T-cell (primary cell): ENCODE data around the gene TLE3. TPM values are rescaled to one million over a fixed set of nuclear protein-coding genes. Genes with fewer than 3 reads are reported as not detected.

ENCODE experiments used
- ATAC-seq, 4 experiments: fragments of 200-7000 bp in 3 of 4; fragments of 150-1000 bp in 1 of 4; cut with Tn5 transposase; replicated peaks in 1 of 4; 1 replicate in 3 of 4; 2 replicates in 1 of 4; pipeline ENCODE4 v1.10.0; 2021; ENCODE audit warnings: moderate library complexity in 3 of 4, mild to moderate bottlenecking in 2 of 4, moderate number of reproducible peaks in 1 of 4
- CTCF ChIA-PET, 2 donors: fragments of 300-600 bp; sonication (Branson Sonifier 250); formaldehyde crosslinking; loops; one replicate each; lab custom pipeline; 2022; ENCODE audit warnings: antibody characterized with exemption in 2 of 2; lab: Charles Lee
- POLR2A ChIA-PET, 2 donors: fragments of 300-600 bp; sonication (Branson Sonifier 250); formaldehyde crosslinking; loops; one replicate each; lab custom pipeline; 2022; ENCODE audit warnings: antibody characterized with exemption in 2 of 2; lab: Charles Lee
- DNase-seq, 35 experiments: peaks; one replicate each; pipeline versions ENCODE4 v3.0.0 to v3.0.0-alpha.2; 2013 to 2023
- H3K27ac ChIP-seq: one replicate; pipeline ENCODE4 v1.5.1; 2013; ENCODE audit warnings: low read length
- H3K27me3 ChIP-seq, 2 experiments: replicated peaks in 1 of 2; 1 replicate in 1 of 2; 2 replicates in 1 of 2; pipeline versions ENCODE4 v1.6.1 to v1.7.0; 2013; ENCODE audit warnings: low read length in 1 of 2, mixed read lengths in 1 of 2; ENCODE audit not compliant: control insufficient read depth in 2 of 2, insufficient read depth in 2 of 2; ENCODE audit errors: extremely low read depth in 1 of 2
- H3K36me3 ChIP-seq, 2 donors: 1 replicate in 1 of 2; 2 replicates in 1 of 2; pipeline versions ENCODE4 v1.6.1 to v1.7.0; 2013; ENCODE audit warnings: low read length in 1 of 2; ENCODE audit not compliant: control insufficient read depth in 2 of 2, insufficient read depth in 1 of 2; ENCODE audit errors: extremely low read depth in 1 of 2
- H3K4me1 ChIP-seq, 2 experiments: 1 replicate in 1 of 2; 2 replicates in 1 of 2; pipeline versions ENCODE4 v1.6.1 to v1.7.0; 2013; ENCODE audit warnings: low read length in 2 of 2, mixed read lengths in 1 of 2; ENCODE audit not compliant: insufficient read depth in 2 of 2, control insufficient read depth in 1 of 2; ENCODE audit errors: extremely low read depth in 1 of 2
- H3K4me3 ChIP-seq, 2 donors: 1 replicate in 1 of 2; 2 replicates in 1 of 2; pipeline versions ENCODE4 v1.5.1 to v1.7.0; 2013; ENCODE audit warnings: mild to moderate bottlenecking in 2 of 2, low read length in 1 of 2, moderate library complexity in 1 of 2; ENCODE audit not compliant: control insufficient read depth in 1 of 2; ENCODE audit errors: extremely low read depth in 1 of 2
- H3K9me3 ChIP-seq: 2 replicates; pipeline ENCODE4 v1.7.0; 2013
- H3K27ac Mint-ChIP-seq, 2 donors: one replicate each; pipeline ENCODE4 v1.8.0; 2020 to 2021; ENCODE audit warnings: mild to moderate bottlenecking in 2 of 2, mixed read lengths in 2 of 2
- H3K27me3 Mint-ChIP-seq, 2 donors: one replicate each; pipeline ENCODE4 v1.8.0; 2021 to 2022; ENCODE audit warnings: mixed read lengths in 2 of 2
- H3K36me3 Mint-ChIP-seq: one replicate; pipeline ENCODE4 v1.8.0; 2021; ENCODE audit warnings: mixed read lengths
- H3K4me1 Mint-ChIP-seq, 3 donors: one replicate each; pipeline ENCODE4 v1.8.0; 2020 to 2022; ENCODE audit warnings: mixed read lengths in 3 of 3, mild to moderate bottlenecking in 1 of 3
- H3K4me3 Mint-ChIP-seq, 3 donors: one replicate each; pipeline ENCODE4 v1.8.0; 2020 to 2022; ENCODE audit warnings: mild to moderate bottlenecking in 3 of 3, mixed read lengths in 3 of 3, moderate library complexity in 3 of 3
- H3K9me3 Mint-ChIP-seq, 3 donors: one replicate each; pipeline ENCODE4 v1.8.0; 2020 to 2022; ENCODE audit warnings: mixed read lengths in 3 of 3
- WGBS: methylation state at CpG from one replicate; pipeline ENCODE4 v1.1.5; 2013; ENCODE audit warnings: missing lambda C conversion rate; ENCODE audit not compliant: insufficient coverage; 5-methylcytosine and 5-hydroxymethylcytosine counted together
- total RNA-seq, 35 experiments: library from RNA in 6 of 35; stranded (reverse) in 6 of 35; fragments of 120-200 nt in 1 of 35; gene quantifications; one replicate each; pipeline versions ENCODE4 v1.2.1 to v1.2.4 and lab custom pipeline; 2013 to 2026

TLE3 gene
- total RNA-seq, 5 donors from 2014 or later (not counting 1 experiment from before 2014, with no cell fraction given) = 99.2 to 174 (median 160) TPM

DNA sequence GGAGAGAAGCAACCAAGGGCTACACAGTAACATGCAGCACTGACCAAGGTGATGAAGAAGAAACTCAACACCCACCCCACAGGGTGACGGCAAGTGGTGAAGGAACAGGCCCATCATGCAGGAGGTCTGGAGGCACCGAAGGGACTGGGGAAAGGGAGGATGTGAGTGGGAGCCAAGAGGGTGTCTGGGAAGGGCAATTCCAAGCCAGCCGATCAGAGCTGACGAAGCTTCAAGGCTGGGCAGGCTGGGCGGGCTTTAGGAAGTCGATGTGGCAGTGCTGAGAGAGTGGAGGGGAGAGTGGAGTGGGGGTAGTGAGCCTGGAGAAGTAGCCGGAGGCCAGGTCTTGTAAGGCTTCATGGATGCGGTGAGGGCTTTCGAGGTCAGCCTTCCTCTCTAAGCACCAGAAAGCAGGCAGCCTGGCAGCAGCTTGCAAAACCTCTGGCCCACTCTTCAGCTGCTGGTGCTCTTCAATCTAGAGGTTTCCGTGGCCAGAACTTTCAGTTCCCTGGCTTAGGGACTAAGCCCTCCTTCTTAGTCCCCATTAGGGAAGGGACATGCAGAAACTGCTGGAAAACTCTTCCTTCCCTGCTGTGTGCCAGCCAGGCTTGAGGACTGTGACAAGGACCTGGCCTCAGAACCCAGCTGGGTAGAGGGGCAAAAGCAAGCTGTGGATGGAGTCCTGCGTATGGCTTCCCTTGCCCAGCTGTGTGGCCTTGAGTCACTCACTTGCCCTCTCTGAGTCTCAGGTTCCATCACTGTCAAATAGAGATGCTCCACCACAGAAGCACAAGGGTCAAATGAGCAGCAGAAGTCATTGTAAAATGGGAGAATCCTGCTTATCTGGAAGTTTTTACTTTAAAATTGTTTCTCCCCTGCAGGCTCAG, 72.1 kb downstream of the TLE3 start:
- Mint-ChIP-seq H3K4me1 (peaks cover 15 to 27% (median 22%) of the 10 kb centered on the region in 3 donors), H3K27ac (no peak overlapping the region), H3K27me3 (peaks cover 0 to 3% of the 10 kb centered on the region in 2 donors), H3K9me3 (no peaks in the 10 kb centered on the region), H3K4me3 (no peak overlapping the region), H3K36me3 (no peaks in the 10 kb centered on the region)
- H3K36me3 ChIP-seq = no peaks in the 10 kb centered on the region
- ATAC-seq = no peak
- DNase-seq = no peak
- 93% methylated on average over 9 of the region's 11 CpGs for WGBS
- ChIA-PET POLR2A (no interaction called here), CTCF (no interaction called here)
- no peak overlapping the region for H3K27ac ChIP-seq
- H3K9me3 ChIP-seq = no peaks in the 10 kb centered on the region
- no peak overlapping the region for H3K4me3 ChIP-seq
- peaks cover 0 to 22% of the 10 kb centered on the region in 2 experiments for H3K27me3 ChIP-seq
- peaks cover 2 to 22% of the 10 kb centered on the region in 2 experiments for H3K4me1 ChIP-seq

DNA sequence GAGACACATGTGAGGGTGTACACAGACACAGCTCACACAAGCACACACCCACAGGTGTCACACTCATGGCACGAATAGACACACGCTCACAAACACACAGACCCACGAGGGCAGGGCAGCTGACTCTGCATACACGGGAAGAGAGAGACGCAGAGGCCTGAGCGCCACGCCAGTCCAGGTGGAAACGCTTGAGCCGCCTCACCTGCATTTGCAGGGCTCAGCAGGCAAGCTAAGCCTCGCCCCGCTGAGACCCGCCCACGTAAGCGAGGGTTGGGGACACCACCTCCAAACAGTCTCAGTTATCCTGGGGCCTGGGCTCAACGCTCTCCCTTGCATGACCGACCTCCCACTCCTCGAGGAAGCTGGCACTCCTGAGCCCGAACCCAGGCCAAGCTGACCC, 73.2 kb downstream of the TLE3 start:
- H3K27me3 ChIP-seq = peaks cover 0 to 26% of the 10 kb centered on the region in 2 experiments
- no peak overlapping the region for H3K27ac ChIP-seq
- H3K27ac Mint-ChIP-seq = no peak overlapping the region
- no peak for DNase-seq
- H3K4me3 ChIP-seq = no peak overlapping the region
- H3K36me3 ChIP-seq = no peaks in the 10 kb centered on the region
- ATAC-seq = no peak
- CTCF ChIA-PET = interaction anchor here in 1 of 2 donors (0.5 kb wide), 1 partner anchor 1229 kb away, joined by 3 read pairs; no protein-coding TSS in a partner anchor
- H3K9me3 ChIP-seq = no peaks in the 10 kb centered on the region
- H3K27me3 Mint-ChIP-seq = peaks cover 0 to 3% of the 10 kb centered on the region in 2 donors
- peaks cover 2 to 22% of the 10 kb centered on the region in 2 experiments for H3K4me1 ChIP-seq
- H3K4me1 Mint-ChIP-seq = peaks cover 15 to 27% (median 22%) of the 10 kb centered on the region in 3 donors
- H3K9me3 Mint-ChIP-seq = no peaks in the 10 kb centered on the region
- 82% methylated on average over 12 of the region's 18 CpGs for WGBS
- H3K4me3 Mint-ChIP-seq = no peak overlapping the region
- POLR2A ChIA-PET = interaction anchor here in 1 of 2 donors (0.7 kb wide), 1 partner anchor 599 kb away, joined by 3 read pairs; no protein-coding TSS in a partner anchor
- no peaks in the 10 kb centered on the region for H3K36me3 Mint-ChIP-seq

DNA sequence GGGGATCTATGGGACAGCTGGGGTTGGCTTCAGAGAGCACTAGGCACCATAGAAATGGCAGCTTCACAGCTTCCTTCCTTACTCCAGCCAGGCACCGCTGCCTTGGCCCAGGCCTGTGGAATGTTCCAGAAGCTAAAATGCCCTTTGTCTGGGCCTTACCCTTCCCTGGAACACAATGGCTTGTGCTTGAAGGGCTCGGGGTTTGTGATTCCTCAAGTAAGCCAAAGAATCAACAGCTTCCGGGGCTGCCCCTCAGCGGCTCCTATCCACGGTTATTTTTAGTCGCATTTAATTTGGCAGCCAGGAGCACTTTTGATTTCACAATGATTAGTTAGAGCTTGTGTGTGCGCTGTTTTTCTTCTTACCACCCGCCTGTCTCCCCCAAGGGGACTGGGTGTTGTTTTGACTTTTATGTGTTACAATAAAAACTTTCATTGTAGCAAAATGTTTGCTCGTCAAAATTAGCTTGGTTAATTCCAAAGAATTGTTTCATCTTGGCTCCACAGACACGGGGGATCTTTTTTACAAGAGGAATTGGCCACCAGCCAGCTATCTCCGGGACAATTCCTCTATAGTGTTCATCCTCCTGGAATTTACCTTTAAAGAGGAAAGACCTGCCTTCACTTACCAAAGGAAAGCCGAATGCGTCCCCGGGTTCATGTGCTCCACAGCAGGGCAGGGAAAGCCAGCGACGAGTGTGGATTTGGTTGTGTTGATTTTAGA, 73.8 kb downstream of the TLE3 start:
- ATAC-seq = no peak

DNA sequence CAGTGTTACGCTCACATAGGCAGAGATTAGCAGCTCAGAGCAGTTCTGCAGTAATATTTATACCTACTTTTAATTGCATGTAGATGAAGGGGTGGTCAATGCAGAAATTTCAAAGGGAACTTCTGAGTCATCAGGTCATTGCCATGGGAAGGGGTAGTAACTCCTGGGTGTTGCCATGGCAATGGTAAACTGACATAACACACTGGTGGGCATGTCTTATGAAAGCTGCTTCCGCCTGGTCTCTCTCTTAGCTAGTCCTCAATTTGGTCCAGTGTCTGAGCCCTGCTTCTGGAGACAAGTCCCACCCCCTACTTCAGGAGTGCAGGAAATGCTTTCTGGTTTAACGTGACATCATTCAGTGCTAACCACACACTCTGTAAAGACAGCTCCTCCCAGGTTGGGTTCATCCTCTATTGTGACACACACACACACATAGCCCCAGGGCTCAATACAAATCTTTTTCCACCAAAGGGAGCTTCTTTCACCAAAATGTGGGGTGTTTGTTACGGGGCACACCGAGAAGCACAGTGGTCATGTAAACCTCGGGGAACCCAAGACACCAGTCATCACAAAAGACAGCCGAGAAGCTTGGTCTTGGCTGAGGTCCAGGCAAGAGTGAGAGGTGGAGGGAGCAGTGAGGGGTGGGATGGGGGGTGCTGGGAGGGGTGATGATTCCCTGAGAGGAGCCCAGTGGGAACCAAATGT, 74.5 kb downstream of the TLE3 start:
- Histone ChIP-seq H3K27ac (peak overlapping the region; percentile 44), H3K9me3 (no peaks in the 10 kb centered on the region), H3K36me3 (no peaks in the 10 kb centered on the region), H3K4me3 (no peak overlapping the region), H3K4me1 (peaks cover 2 to 22% of the 10 kb centered on the region in 2 experiments), H3K27me3 (peaks cover 0 to 22% of the 10 kb centered on the region in 2 experiments)
- peaks cover 15 to 27% (median 22%) of the 10 kb centered on the region in 3 donors for H3K4me1 Mint-ChIP-seq
- H3K36me3 Mint-ChIP-seq = no peaks in the 10 kb centered on the region
- H3K27me3 Mint-ChIP-seq = peaks cover 0 to 4% of the 10 kb centered on the region in 2 donors
- ATAC-seq = peak; percentile 91 to 99 (median 99)
- H3K4me3 Mint-ChIP-seq = peak overlapping the region in 1 of 3 donors; percentile 29
- H3K27ac Mint-ChIP-seq = peak overlapping the region in 1 of 2 donors; percentile 79
- POLR2A ChIA-PET = interaction anchor here in 1 of 2 donors (0.6 kb wide), 3 partner anchors 18 to 571 kb away, joined by 3 to 10 read pairs (median 4); partner anchors contain the start of gene RPLP1
- WGBS = 31% methylated on average over 4 of the region's 7 CpGs
- CTCF ChIA-PET = interaction anchor here (0.5 to 1.0 kb wide), 7 partner anchors 69 to 1270 kb away, joined by 3 to 9 read pairs (median 3); partner anchors contain the start of gene TLE3 (in 1 of the 2)
- no peaks in the 10 kb centered on the region for H3K9me3 Mint-ChIP-seq
- DNase-seq = peak in 34 of 35 experiments; percentile 6 to 87 (median 48)

More for the DNA sequence above, 73.8 kb downstream of the TLE3 start:
- peaks cover 0 to 5% of the 10 kb centered on the region in 2 donors for H3K27me3 Mint-ChIP-seq
- Histone ChIP-seq H3K9me3 (no peaks in the 10 kb centered on the region), H3K4me1 (peaks cover 2 to 22% of the 10 kb centered on the region in 2 experiments), H3K4me3 (no peak overlapping the region), H3K36me3 (no peaks in the 10 kb centered on the region), H3K27me3 (peaks cover 0 to 21% of the 10 kb centered on the region in 2 experiments), H3K27ac (peak overlapping the region; percentile 16)
- 87% methylated on average over 8 of the region's 16 CpGs for WGBS
- no peaks in the 10 kb centered on the region for H3K9me3 Mint-ChIP-seq
- H3K36me3 Mint-ChIP-seq = no peaks in the 10 kb centered on the region
- peak overlapping the region in 1 of 3 donors; percentile 29 for H3K4me3 Mint-ChIP-seq
- POLR2A ChIA-PET = interaction anchor here (0.6 to 0.7 kb wide), 2 partner anchors 23 to 600 kb away, joined by 3 to 10 read pairs; no protein-coding TSS in a partner anchor
- peaks cover 15 to 27% (median 22%) of the 10 kb centered on the region in 3 donors for H3K4me1 Mint-ChIP-seq
- DNase-seq = peak in 1 of 35 experiments; percentile 7
- peak overlapping the region in 1 of 2 donors; percentile 79 for H3K27ac Mint-ChIP-seq
- CTCF ChIA-PET = interaction anchor here (0.5 to 1.0 kb wide), 5 partner anchors 76 to 1271 kb away, joined by 3 to 9 read pairs (median 3); no protein-coding TSS in a partner anchor

DNA sequence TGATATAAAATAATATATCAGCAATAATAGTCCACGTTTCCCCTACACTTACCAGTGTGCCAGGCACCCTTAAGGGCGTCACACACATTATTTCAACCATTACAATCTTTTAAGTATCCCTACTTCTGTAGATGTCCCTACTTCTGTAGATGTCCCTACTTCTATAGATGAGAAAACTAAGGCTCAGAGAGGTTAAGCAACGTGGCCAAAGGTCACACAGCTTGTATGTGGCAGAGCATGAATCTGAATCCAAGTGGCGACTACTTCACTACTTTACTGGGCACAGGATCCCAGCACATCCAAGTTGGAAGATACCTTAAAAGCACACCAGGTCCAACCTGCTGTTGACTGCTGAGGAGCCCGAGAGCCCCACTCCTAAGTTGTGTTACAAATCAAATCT, 77.5 kb downstream of the TLE3 start:
- peaks cover 29 to 39% (median 30%) of the 10 kb centered on the region in 3 donors for H3K4me1 Mint-ChIP-seq
- peaks cover 2 to 28% of the 10 kb centered on the region in 2 experiments for H3K4me1 ChIP-seq

More for the DNA sequence above, 77.5 kb downstream of the TLE3 start:
- H3K9me3 ChIP-seq = no peaks in the 10 kb centered on the region
- peaks cover 0 to 5% (median 0%) of the 10 kb centered on the region in 3 donors for H3K9me3 Mint-ChIP-seq
- DNase-seq = no peak
- H3K36me3 Mint-ChIP-seq = no peaks in the 10 kb centered on the region
- H3K27me3 ChIP-seq = peaks cover 0 to 29% of the 10 kb centered on the region in 2 experiments
- H3K27ac Mint-ChIP-seq = no peak overlapping the region
- ChIA-PET POLR2A (no interaction called here), CTCF (no interaction called here)
- no peak overlapping the region for H3K4me3 Mint-ChIP-seq
- no peak overlapping the region for H3K27ac ChIP-seq
- 79% methylated on average over 3 of the region's 5 CpGs for WGBS
- peaks cover 0 to 19% of the 10 kb centered on the region in 2 donors for H3K27me3 Mint-ChIP-seq
- H3K36me3 ChIP-seq = no peaks in the 10 kb centered on the region
- ATAC-seq = no peak
- no peak overlapping the region for H3K4me3 ChIP-seq
